NCI-H1048 (cell line): ENCODE results near the gene YPEL1.
"Not testable (repeated sequence)": the region's sequence is repeated elsewhere in the genome, so short reads cannot be mapped to it uniquely, and the experiment has no call there.

Experiments used
- DNase-seq: peaks from one replicate; lab custom pipeline; 2025; lab: John Stamatoyannopoulos, UW

Gene YPEL1

DNA sequence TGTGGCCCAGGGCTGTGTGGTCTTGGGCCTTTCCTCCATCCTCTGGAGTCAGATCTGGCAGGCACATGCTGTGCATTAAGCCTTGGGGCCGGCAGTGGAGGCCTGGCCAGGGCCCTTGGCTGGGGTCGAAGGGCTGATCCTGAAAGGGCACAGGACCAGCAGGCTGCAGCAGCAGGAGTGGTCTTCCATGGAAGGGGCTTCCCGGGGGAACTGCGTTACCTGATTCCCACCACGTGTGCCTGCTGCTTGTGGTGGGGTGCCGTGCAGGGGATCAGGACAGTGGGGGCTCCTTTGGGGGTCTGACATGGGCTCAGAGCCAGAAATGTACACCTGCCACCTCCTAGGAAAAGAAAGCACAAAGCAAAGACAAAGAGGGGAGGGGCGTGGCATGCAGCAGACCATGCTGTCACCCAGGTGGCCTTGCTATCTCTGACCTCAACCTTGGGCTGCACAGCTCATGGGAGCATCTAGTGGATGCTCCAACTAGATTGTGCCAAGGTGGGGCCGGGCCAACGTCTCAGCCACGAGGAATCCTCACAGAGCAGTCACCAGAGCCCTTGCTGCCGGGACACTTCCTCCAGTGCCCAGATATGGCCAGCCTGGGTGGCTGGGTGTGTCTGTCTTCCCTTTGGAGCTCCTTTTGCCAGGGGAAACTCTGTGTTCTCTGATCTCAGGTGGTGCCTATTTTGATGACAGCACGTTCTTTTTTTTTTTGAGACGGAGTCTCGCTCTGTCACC, 17.9 kb upstream of the YPEL1 start:
- no peak for DNase-seq

DNA sequence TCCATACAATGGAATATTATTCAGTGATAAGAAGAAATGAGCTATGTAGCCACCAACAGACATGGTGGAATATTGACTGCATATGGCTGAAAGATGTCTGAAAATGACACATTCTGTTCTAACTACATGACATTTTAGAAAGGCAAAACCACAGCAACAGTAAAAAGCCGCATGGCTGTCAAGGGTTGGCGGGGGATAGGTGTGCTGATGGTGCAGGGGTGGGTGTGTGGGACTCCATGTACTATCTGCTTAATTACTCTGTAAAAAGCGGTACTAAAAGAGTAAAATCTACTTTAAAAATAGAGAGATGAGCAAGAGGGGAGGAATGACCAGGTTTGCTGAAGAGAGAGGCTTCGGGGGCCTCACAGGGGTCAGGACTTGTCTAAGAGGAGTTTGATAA, 16.7 kb upstream of the YPEL1 start:
- no peak for DNase-seq

DNA sequence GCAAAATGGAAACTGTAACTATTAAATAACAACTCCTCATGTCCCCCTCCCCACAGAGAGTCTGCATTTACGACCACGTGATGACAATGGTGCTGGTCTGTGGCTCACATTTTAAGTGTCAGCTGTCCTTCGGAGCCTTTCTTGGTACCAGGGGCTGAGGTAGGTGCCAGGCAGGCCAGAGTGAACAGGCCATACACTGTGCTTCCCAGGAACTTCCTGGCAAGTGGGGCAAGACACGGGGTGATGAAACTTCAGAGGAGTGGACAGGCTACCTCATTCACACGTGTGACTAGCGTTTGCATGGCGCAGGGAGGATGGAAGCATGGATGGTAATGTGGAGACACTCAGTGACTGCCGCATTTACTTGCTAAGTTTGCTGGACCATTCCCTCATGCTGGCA, 10.4 kb upstream of the YPEL1 start:
- no peak for DNase-seq

DNA sequence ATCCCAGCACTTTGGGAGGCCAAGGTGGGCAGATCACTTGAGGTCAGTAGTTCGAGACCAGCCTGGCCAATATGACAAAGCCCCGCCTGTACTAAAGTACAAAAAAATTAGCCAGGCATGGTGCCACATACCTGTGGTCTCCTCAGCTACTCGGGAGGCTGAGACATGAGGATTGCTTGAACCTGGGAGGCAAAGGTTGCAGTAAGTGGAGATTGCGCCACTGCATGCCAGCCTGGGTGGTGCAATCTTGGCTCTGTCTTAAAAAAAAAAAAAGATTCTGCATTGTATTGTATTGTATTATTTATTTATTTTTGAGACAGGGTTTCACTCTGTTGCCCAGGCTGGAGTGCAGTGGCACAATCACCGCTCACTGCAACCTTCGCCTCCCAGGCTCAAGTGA, 9.3 kb upstream of the YPEL1 start:
- not testable (repeated sequence) for DNase-seq

DNA sequence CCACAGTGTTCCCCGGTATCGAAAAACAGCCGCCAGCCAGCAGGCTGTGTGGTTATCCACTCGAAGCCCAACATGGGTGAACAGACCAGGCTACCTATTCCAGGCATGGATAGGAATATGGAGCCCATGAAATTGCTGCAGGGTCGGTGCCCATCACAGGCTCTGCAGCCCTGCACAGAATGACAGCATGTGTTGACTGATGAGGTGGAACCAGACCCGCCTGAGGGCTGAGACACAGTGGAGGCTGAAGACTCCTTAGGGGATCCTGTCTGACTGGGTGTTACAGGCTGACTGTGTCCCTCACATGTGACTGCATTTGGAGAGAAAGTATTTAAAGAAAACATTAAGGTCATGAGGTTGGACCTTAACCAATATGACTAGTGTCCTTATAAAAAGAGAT, 6.2 kb upstream of the YPEL1 start:
- DNase-seq = no peak

DNA sequence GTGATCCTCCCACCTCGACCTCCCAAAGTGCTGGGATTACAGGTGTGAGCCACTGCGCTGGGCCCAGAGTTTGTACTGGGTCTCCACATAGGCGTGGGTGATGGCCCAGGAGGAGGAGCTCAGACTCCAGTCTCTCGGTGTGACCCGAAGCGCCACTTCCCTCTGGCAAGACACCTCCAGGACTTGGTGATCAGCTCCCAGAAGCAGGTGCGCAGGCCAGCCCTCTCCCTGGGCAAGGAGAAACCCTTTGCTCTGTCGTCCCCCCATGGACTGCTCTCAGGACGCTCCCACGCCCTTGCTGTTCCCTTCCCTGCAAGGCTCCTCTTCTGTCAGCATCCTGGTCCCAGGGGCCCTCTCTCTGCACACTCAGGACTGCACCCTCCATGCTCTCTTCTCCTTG, 5.5 kb upstream of the YPEL1 start:
- DNase-seq = no peak

DNA sequence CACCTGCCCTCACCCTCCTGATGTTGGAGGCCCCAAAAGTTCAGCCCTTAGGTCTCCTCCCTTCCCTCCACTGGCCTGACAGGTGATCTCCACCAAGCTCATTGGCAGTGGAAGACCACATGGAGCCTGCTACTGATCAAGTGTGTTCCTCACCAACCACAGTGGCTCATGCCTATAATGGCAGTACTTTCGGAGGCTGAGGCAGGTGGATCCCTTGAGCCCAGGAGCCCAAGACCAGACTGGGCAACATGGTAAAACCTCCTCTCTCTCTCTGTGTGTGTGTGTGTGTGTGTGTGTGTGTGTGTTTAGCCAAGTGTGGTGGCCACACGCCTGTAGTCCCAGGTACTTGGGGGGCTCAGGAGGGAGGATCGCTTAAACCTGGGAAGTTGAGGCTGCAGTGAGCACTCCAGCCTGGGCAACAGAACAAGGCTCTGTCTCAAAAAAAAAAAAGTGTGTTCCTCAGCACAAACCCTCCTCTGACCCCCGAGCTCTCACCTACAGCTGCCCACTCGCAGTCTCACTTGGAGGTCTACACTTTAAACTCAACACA, 4.3 kb upstream of the YPEL1 start:
- no peak for DNase-seq

DNA sequence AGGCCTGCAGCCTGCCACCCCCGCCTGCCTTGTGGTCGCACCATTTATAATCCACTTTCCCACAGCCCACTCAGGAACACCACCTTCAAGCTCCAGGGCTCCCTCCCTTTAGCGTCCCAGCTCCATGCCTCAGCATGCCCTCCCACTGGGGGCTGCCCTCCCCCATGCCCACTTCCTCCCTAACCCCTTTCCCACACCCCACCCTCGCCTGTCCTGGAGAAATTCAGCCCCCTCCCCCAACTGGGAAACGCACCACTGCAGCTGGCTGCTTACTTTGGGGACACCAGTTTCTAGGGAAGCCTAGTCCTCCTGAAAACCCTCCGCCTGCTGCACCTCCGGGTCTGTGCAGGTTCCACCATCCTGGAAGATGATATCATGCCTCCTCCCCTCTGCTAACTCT, 3.4 kb upstream of the YPEL1 start:
- DNase-seq = no peak

DNA sequence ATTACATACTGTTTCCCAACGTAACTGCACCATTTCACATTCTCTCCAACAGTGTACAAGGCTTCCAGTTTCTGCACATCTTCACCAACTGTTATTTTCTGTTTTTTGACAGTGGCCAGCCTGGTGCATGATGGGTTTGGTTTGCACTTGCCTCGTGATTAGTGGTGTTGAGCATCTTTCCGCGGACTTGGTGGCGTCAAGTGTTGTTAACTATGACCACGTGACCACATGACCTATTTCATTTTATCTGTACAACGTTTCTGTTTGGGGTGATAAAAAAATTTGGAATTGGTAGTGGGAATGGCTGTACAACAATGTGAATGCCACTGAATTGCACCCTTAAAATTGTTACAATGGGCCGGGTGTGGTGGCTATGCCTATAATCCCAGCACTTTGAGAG, 2.5 kb upstream of the YPEL1 start:
- no peak for DNase-seq

DNA sequence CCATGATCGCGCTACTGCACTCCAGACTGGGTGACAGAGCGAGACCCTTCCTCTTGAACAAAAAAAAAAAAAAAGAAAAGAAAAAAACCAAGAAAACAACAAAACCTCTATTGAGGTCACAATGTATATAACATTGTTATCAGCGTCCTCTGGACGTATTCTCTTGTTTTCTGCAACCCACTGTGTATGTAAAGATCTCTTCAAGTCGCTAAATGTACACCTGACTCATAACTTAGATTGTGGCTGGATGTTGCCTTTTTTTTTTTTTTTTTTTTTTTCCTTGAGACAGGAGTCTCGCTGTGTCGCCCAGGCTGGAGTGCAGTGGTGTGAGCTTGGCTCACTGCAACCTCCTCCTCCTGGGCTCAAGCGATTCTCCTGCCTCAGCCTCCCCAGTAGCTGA, 1.4 kb upstream of the YPEL1 start:
- DNase-seq = no peak

DNA sequence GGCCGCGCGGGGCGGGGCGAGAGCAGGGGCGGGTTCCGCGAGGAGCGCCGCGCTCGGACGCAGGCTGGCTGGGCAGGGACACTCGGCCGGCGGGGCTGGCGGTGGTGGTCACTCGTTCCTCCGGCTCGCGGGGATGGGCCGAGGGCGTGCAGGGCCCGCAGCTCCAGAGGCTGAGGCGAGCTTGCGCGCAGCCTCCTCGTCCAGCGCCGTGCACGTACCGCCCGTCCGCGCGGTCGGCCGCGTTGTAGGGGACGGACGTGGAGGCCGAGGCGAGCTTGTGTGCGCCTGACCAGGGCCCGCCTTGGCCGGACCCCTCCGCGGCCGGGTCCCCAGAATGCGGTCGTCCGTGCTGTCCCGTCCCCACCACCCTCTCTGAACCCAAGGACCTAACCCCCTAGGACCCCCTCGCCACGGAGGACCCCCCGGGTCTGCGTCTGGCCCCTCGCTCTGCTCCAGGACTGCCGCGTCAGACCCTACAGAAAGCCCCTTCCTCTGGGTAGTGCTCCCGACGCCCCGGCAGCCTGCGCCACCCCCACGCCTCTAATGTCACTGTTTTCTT, 569 bp upstream of the YPEL1 start:
- no peak for DNase-seq

DNA sequence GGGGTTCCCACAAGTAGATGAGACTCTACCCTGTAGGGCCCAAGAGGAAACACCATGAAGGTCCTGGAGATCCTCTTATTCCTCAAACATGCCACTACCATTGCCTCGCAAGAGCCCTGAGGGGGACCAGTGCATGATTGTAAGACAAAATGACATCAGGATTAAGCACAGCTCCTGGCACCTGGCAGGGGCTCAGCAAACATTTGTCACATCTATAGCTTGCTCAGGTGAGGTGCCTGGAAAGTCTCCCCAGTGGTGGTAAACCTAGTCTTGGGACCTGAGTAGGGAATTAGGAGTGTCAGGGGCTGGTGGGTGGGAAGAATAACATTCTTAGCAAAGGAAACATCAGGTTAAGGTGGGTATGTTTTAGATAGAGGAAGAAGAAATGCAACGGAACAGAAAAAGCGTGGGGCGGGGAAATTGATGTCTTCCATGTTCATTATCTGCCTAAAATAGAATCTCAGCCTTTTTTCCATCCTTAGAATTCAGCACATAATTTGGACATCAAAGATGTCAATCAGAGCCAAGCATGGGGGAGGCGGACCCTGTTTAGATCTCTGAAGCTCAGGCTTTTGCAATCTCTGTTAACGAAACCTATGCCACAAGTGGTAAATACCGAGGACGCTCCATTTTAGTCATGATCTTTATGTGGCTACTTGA, 924 bp downstream of the YPEL1 start:
- no peak for DNase-seq

DNA sequence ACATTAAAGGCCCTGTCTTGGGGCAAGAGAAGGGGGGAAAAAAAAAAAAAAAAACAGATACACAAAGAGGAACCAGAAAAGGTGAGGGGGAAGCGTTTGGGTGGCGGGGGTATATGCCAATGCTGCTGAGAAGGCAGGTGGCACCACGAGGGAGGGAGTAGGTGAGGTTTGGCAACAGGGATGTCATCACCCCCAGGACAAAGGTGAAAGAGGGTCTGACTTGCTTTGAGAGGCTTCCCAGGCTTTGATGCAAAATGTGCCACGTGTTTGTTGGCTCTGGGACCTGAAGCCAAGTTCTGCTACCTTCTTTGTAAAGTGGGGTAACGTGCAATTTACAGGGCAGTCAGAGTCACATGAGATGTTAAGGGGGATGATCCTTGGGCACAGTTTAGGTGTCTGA, 4.1 kb downstream of the YPEL1 start:
- DNase-seq = no peak

DNA sequence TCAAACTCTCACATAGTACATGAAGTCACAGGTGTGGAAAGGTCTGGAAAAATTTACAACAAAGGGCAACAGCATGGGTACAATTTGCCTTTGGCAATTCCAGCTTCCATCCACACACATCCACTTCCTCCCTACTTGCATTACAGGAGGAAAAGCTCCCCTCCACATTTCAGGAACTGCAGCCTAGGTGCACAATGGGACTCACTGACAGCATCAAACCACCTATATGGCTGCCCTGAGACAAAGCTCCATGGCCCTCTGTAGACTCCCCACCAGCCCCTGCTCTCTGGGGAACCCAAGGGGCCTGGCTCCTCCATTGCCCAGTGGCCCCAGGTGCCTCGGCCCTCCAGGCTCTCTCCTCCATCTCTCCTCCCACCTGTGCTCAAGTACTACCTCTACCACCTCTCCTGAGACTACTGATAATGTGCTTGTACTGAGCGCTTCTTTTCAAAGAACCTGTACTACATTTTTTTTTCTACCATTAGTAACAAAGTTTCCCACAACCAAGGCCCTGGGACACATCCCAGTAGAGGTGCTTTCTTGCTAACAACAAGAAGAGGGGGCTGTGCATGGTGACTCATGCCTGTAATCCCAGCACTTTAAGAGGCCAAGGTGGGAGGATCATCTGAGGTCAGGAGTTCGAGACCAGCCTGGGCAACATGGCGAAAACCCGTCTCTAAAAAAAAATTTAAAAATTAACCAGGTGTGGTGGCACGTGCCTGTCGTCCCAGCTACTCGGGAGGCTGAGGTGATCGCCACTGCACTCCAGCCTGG, 4.9 kb downstream of the YPEL1 start:
- DNase-seq = no peak

DNA sequence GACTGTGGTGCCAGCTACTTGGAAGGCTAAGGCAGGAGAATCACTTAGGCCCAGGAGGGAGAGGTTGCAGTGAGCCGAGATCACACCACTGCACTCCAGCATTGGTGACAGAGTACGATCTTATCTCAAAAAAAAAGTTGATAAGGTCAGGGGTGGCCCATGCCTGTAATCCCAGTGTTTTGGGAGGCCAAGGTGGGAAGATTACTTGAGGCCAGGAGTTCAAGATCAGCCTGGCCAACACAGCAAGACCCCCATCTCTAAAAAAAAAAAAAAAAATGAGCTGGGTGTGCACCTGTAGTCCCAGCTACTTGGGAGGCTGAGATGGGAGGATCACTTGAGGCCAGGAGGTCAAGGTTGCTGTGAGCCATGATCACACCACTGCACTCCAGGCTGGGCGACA, 6.4 kb downstream of the YPEL1 start:
- not testable (repeated sequence) for DNase-seq

DNA sequence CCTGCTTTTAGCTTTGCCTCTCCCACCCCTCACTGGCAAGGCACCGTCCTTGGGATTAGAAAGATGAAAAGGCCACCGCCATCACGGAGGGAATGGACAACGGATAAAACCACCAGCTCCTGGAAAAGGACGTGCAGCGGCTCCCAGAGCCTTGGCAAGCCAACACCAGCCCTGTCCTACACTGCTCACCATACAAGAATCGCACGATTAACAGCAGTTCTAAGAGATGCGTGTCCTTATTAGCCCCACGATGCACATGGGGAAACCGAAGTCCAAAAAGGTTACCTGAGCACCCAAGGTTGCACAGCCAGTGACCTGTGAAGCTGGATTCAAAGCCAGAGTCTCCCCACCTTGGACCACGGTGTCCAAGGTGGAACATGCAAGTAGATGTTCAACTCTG, 7.3 kb downstream of the YPEL1 start:
- DNase-seq = no peak

DNA sequence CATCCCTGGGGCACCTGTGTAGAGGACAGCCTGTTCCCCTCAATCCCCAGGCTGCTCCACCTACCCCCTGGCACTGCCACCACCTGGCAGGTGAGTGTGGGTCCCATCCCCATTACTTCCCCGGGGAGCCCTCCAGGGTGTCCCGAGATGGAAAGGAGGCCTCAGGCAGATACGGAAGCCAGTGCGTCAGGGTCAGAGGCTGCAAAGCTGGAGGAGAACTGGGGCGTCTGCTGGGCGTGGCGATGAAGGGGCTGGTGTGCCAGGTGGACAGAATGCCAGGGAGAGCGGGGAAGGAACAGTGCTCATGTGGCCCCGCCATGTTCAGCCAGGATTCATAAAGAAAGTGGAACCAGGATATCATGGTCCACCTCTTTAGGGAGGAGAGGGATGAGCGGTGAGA, 7.8 kb downstream of the YPEL1 start:
- DNase-seq = no peak

DNA sequence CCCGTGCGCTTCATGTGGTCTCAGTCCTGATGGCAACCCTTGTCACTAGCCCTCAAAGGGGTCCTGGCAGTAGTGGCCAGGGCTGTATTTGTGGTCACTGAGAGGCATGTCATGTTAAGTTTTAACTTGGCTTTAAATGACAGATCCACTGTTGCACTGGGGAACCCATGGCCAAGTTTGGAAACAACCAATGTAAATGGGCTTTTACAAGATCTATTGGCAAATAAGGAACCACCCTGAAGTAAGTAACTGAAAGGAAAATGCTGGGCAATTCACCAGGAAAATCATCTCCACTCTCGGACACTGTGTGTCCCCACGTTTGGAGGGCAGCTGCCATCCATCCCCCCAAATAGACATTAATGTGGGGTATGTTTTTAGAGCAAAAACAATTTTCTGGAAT, 8.4 kb downstream of the YPEL1 start:
- no peak for DNase-seq

DNA sequence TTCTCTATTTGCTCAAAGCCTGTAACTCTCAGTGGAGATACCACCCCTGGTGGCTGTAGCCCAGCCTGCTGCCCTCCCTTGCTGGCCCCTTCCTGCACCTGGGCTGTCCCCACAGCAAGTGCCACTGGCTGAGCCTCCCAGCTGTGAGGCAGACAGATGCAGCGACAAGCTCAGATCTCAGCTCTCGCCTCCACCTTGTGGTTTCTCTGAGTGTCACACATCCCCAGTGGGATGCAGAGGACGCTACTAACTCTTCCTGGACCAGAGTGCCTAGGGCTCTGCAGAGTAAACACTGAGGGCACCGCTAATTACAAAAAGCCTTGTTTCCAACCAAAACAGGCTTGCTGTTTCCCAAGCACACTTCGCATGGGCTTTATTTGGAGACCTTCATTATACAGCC, 8.9 kb downstream of the YPEL1 start:
- no peak for DNase-seq

DNA sequence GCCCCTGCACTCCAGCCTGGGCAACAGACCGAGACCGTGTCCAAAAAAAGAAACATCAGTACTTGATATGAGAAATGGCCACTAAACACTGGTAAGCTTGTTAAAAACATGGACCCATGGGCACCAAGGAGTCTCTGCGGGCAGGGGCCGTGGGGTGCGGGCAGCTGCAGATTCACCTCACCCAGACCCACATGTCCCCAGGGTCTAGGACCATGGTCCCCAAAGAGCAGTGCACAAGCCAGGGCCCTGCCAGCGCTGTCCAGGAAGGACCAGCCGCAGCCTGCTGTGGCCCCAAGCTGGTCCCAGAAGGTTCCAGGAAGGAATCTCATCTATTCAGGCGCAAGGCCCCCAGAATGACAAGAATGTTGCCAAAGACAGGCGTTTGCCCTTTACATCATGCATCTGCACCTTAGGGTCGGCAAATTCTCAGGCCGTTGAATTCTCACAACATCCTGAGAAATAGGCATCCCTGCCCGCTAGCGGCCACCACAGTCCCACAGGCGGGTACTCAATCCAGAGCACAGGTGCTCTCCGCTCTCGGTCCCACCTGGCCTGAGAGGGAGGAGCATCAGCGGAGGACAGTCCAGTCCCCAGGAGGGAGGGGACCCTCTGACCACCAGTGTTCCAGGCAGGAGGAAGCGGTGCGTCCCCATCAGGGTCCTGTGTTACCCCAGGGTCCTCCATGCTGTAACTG, 9.5 kb downstream of the YPEL1 start:
- no peak for DNase-seq

DNA sequence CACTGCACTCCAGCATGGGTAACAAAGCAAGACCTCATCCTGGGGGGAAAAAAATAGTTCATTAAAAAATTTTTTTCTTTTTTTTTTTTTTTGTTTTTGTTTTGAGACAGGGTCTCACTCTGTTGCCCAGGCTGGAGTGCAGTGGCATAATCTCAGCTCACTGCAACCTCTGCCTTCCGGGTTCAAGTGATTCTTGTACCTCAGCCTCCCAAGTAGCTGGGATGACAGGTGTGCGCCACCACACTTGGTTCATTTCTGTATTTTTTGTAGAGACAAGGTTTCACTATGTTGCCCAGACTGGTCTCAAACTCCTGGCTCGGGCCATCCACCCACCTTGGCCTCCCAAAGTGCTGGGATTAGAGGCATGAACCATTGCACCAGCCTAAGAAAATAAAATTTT, 11.1 kb downstream of the YPEL1 start:
- DNase-seq = not testable (repeated sequence)
